Mesendoderm (in vitro differentiated cells): ENCODE measurements around the gene RTP4.
A peak's percentile ranks its signal among the peaks of the same experiment; 100 is the strongest.

ENCODE experiments used
- DNase-seq: peaks from one replicate; pipeline ENCODE4 v3.0.0; 2013
- H2AK5ac ChIP-seq: 2 replicates; pipeline ENCODE4 v1.6.1; 2013; ENCODE audit warnings: low read length, inconsistent platforms
- H2BK120ac ChIP-seq: 2 replicates; pipeline ENCODE4 v1.6.1; 2013; ENCODE audit warnings: low read depth, mild to moderate bottlenecking, low read length, moderate library complexity, mixed read lengths
- H2BK15ac ChIP-seq: replicated peaks from 2 replicates; pipeline ENCODE4 v1.6.1; 2013; ENCODE audit warnings: low read depth, mild to moderate bottlenecking, moderate library complexity
- H2BK5ac ChIP-seq: 2 replicates; pipeline ENCODE4 v1.6.1; 2013; ENCODE audit warnings: low read length, inconsistent platforms
- H3K18ac ChIP-seq: 2 replicates; pipeline ENCODE4 v1.6.1; 2013; ENCODE audit warnings: mild to moderate bottlenecking, low read length, mixed read lengths
- H3K23ac ChIP-seq: one replicate; pipeline ENCODE4 v1.6.1; 2013; ENCODE audit warnings: low read length
- H3K27ac ChIP-seq: 2 replicates; pipeline ENCODE4 v1.5.1; 2013; ENCODE audit warnings: low read depth, mild to moderate bottlenecking, inconsistent platforms, low read length, moderate library complexity
- H3K27me3 ChIP-seq: 2 replicates; pipeline ENCODE4 v1.6.1; 2013; ENCODE audit warnings: low read length, control low read depth, mild to moderate bottlenecking, inconsistent platforms; ENCODE audit not compliant: insufficient read depth, poor library complexity
- H3K36me3 ChIP-seq: 2 replicates; pipeline ENCODE4 v1.6.1; 2013; ENCODE audit warnings: low read length, inconsistent platforms; ENCODE audit not compliant: control insufficient read depth, insufficient read depth
- H3K4ac ChIP-seq: one replicate; pipeline ENCODE4 v1.6.1; 2013; ENCODE audit warnings: low read depth, mild to moderate bottlenecking, low read length, moderate library complexity
- H3K4me1 ChIP-seq: 2 replicates; pipeline ENCODE4 v1.6.1; 2013; ENCODE audit warnings: low read depth, low read length, inconsistent platforms; ENCODE audit not compliant: control insufficient read depth
- H3K4me2 ChIP-seq: 2 replicates; pipeline ENCODE4 v1.6.1; 2013; ENCODE audit warnings: low read length
- H3K4me3 ChIP-seq: 2 replicates; pipeline ENCODE4 v1.5.1; 2013; ENCODE audit warnings: mild to moderate bottlenecking, low read length
- H3K56ac ChIP-seq: one replicate; pipeline ENCODE4 v1.6.1; 2013; ENCODE audit warnings: low read length
- H3K79me1 ChIP-seq: 2 replicates; pipeline ENCODE4 v1.6.1; 2013; ENCODE audit warnings: low read length, inconsistent platforms
- H3K79me2 ChIP-seq: 2 replicates; pipeline ENCODE4 v1.6.1; 2013; ENCODE audit warnings: mild to moderate bottlenecking, low read length; ENCODE audit not compliant: control insufficient read depth, insufficient read depth
- H3K9ac ChIP-seq: 2 replicates; pipeline ENCODE4 v1.6.1; 2013; ENCODE audit warnings: low read length, inconsistent platforms
- H4K5ac ChIP-seq: one replicate; pipeline ENCODE4 v1.6.1; 2013; ENCODE audit warnings: low read length
- H4K8ac ChIP-seq: one replicate; pipeline ENCODE4 v1.6.1; 2013; ENCODE audit warnings: low read depth, mild to moderate bottlenecking, control low read depth, low read length, moderate library complexity
- WGBS: extraction: QIAGEN DNeasy Blood & Tissue Kit; methylation state at CpG from one replicate; pipeline ENCODE4 v1.1.7; 2013; ENCODE audit warnings: low lambda C conversion rate, missing lambda C conversion rate; ENCODE audit not compliant: insufficient coverage; ENCODE audit errors: extremely low coverage; 5-methylcytosine and 5-hydroxymethylcytosine counted together

Gene RTP4

DNA sequence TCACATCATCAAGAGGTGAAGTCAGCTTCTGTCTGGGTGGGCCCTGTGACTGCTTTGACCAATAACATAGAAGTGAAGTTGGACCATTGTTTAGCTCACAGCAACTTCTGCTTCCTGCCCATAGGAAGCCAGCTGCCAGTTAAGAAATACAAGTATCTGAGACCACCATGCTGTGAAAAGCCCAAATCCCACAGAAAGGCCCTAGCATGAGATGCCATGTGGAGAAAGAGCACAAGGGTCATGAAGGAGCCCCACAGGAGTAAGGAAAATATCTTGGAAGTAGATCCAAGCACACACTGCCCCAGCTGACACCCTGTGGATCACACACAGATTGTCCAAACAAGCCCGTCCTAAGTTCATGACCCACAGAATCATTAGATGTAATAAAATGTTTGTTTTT, 28.5 kb downstream of the RTP4 start:
- H4K8ac ChIP-seq: no peak overlapping the region
- no peak overlapping the region for H3K18ac ChIP-seq
- no peaks in the 10 kb centered on the region for H3K79me2 ChIP-seq
- H2AK5ac ChIP-seq: no peak overlapping the region
- no peak overlapping the region for H3K4ac ChIP-seq
- no peaks in the 10 kb centered on the region for H3K4me1 ChIP-seq
- H3K4me3 ChIP-seq: no peak overlapping the region
- H3K27me3 ChIP-seq: no peaks in the 10 kb centered on the region
- no CpG with 5 or more reads among the region's 1 CpG for WGBS
- no peak overlapping the region for H3K4me2 ChIP-seq
- no peaks in the 10 kb centered on the region for H3K36me3 ChIP-seq
- H2BK5ac ChIP-seq: no peak overlapping the region
- DNase-seq: no peak
- H3K23ac ChIP-seq: no peak overlapping the region
- no peak overlapping the region for H2BK15ac ChIP-seq
- H3K9ac ChIP-seq: no peak overlapping the region
- H2BK120ac ChIP-seq: no peak overlapping the region
- H3K79me1 ChIP-seq: no peaks in the 10 kb centered on the region
- H3K27ac ChIP-seq: no peak overlapping the region
- H3K56ac ChIP-seq: no peak overlapping the region
- H4K5ac ChIP-seq: no peak overlapping the region

DNA sequence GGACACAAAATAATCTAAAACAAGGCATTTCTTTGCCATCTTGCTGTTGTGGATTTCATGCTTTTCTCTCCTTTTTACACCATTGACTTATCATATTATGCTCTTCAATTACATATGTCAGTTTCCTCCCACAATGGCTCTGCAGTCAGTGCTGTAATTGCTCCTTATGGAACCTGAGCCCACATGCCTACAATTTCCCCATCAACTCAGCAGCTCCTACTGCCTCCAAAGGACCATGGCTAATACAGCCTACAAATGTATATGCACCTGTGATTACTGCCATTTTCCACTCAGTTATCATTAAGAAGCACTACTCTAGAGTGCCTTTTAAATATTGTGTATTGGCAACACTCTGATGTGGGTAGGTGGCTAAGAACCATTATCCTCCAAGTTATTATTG, 30.8 kb downstream of the RTP4 start:
- H3K36me3 ChIP-seq: no peaks in the 10 kb centered on the region
- DNase-seq: no peak
- H3K4me3 ChIP-seq: no peak overlapping the region
- H2BK15ac ChIP-seq: no peak overlapping the region
- H3K56ac ChIP-seq: no peak overlapping the region
- H2AK5ac ChIP-seq: no peak overlapping the region
- no peak overlapping the region for H3K4me2 ChIP-seq
- no peak overlapping the region for H3K23ac ChIP-seq
- no peaks in the 10 kb centered on the region for H3K79me1 ChIP-seq
- no peaks in the 10 kb centered on the region for H3K79me2 ChIP-seq
- no peak overlapping the region for H2BK120ac ChIP-seq
- H3K27me3 ChIP-seq: no peaks in the 10 kb centered on the region
- no peak overlapping the region for H3K9ac ChIP-seq
- no peak overlapping the region for H2BK5ac ChIP-seq
- no peak overlapping the region for H3K18ac ChIP-seq
- H4K5ac ChIP-seq: no peak overlapping the region
- H3K4me1 ChIP-seq: no peaks in the 10 kb centered on the region
- H3K4ac ChIP-seq: no peak overlapping the region
- H4K8ac ChIP-seq: no peak overlapping the region
- no peak overlapping the region for H3K27ac ChIP-seq

GRCh38 chr3:187400756-187401155, 32.6 kb downstream of the RTP4 start:
- Histone ChIP-seq H3K18ac (no peak overlapping the region), H3K79me2 (no peaks in the 10 kb centered on the region), H4K8ac (no peak overlapping the region), H2BK120ac (no peak overlapping the region), H3K27ac (no peak overlapping the region), H3K4me3 (no peak overlapping the region), H2BK15ac (no peak overlapping the region), H3K27me3 (no peaks in the 10 kb centered on the region), H3K23ac (no peak overlapping the region), H4K5ac (no peak overlapping the region), H3K56ac (no peak overlapping the region), H2AK5ac (no peak overlapping the region), H3K4me2 (no peak overlapping the region), H2BK5ac (no peak overlapping the region), H3K79me1 (no peaks in the 10 kb centered on the region), H3K4ac (no peak overlapping the region), H3K9ac (no peak overlapping the region), H3K4me1 (no peaks in the 10 kb centered on the region), H3K36me3 (no peaks in the 10 kb centered on the region)
- WGBS: no CpG with 5 or more reads among the region's 3 CpGs
- DNase-seq: no peak

- no peak overlapping the region for H4K5ac ChIP-seq
- no peak overlapping the region for H4K8ac ChIP-seq
- no peak overlapping the region for H3K27ac ChIP-seq
- no peak overlapping the region for H2AK5ac ChIP-seq
- H2BK15ac ChIP-seq: no peak overlapping the region
- no peaks in the 10 kb centered on the region for H3K27me3 ChIP-seq
- no peaks in the 10 kb centered on the region for H3K36me3 ChIP-seq
- no peaks in the 10 kb centered on the region for H3K79me1 ChIP-seq
- H2BK120ac ChIP-seq: no peak overlapping the region
- no peak overlapping the region for H3K4me2 ChIP-seq
- no CpG with 5 or more reads among the region's 4 CpGs for WGBS
- no peak overlapping the region for H3K18ac ChIP-seq
- no peak overlapping the region for H3K23ac ChIP-seq
- no peak overlapping the region for H3K56ac ChIP-seq
- no peak overlapping the region for H3K4ac ChIP-seq
- no peak overlapping the region for H2BK5ac ChIP-seq
- no peak for DNase-seq
- H3K9ac ChIP-seq: no peak overlapping the region
- no peaks in the 10 kb centered on the region for H3K4me1 ChIP-seq
- H3K4me3 ChIP-seq: no peak overlapping the region
- H3K79me2 ChIP-seq: no peaks in the 10 kb centered on the region
Observed at GRCh38 chr3:187401856-187402255, 33.7 kb downstream of the RTP4 start.

- Histone ChIP-seq H4K5ac (no peak overlapping the region), H3K4ac (no peak overlapping the region), H3K23ac (no peak overlapping the region), H2BK120ac (no peak overlapping the region), H2AK5ac (no peak overlapping the region), H2BK15ac (no peak overlapping the region), H3K27ac (no peak overlapping the region), H2BK5ac (no peak overlapping the region), H3K9ac (no peak overlapping the region), H3K27me3 (no peaks in the 10 kb centered on the region), H3K56ac (no peak overlapping the region), H3K79me1 (no peaks in the 10 kb centered on the region), H3K4me2 (no peak overlapping the region), H3K36me3 (no peaks in the 10 kb centered on the region), H3K18ac (no peak overlapping the region), H4K8ac (no peak overlapping the region), H3K4me3 (no peak overlapping the region), H3K79me2 (no peaks in the 10 kb centered on the region), H3K4me1 (no peaks in the 10 kb centered on the region)
- WGBS: no CpG with 5 or more reads among the region's 4 CpGs
- DNase-seq: no peak
Observed at GRCh38 chr3:187403768-187404288, 35.6 kb downstream of the RTP4 start.

- no peaks in the 10 kb centered on the region for H3K79me2 ChIP-seq
- H3K27me3 ChIP-seq: no peaks in the 10 kb centered on the region
- H3K27ac ChIP-seq: no peak overlapping the region
- peak overlapping the region; percentile 73 for H2BK120ac ChIP-seq
- H3K4me3 ChIP-seq: no peak overlapping the region
- no peak overlapping the region for H3K9ac ChIP-seq
- no peak overlapping the region for H3K18ac ChIP-seq
- H3K4me2 ChIP-seq: no peak overlapping the region
- DNase-seq: no peak
- no peak overlapping the region for H3K4ac ChIP-seq
- H3K23ac ChIP-seq: no peak overlapping the region
- no peak overlapping the region for H4K5ac ChIP-seq
- H3K4me1 ChIP-seq: no peaks in the 10 kb centered on the region
- H2BK15ac ChIP-seq: no peak overlapping the region
- H2AK5ac ChIP-seq: no peak overlapping the region
- H4K8ac ChIP-seq: no peak overlapping the region
- H2BK5ac ChIP-seq: no peak overlapping the region
- no CpG with 5 or more reads among the region's 3 CpGs for WGBS
- no peaks in the 10 kb centered on the region for H3K79me1 ChIP-seq
- H3K36me3 ChIP-seq: no peaks in the 10 kb centered on the region
- no peak overlapping the region for H3K56ac ChIP-seq
Observed at GRCh38 chr3:187406927-187407326, 38.7 kb downstream of the RTP4 start.
